Stimulated activated CD4-positive, alpha-beta T cell treated with anti-CD3 and anti-CD28 coated beads, Interleukin-12 subunit alpha, Interleukin-12 subunit beta, amount 100 ng/mL, for 24 hours (primary cell): Measurements from ENCODE around the gene BTBD6.

Experiments used
- DNase-seq, 2 experiments: peaks; one replicate each; pipeline ENCODE4 v3.0.0-alpha.2; 2020; ENCODE audit warnings: low read depth in 2 of 2

BTBD6 gene

GRCh38 chr14:105211086-105211757 is 37.1 kb upstream of the BTBD6 start:
- no peak for DNase-seq

GRCh38 chr14:105211758-105212089 is 36.6 kb upstream of the BTBD6 start:
- no peak for DNase-seq

GRCh38 chr14:105212541-105213300 is 35.6 kb upstream of the BTBD6 start:
- no peak for DNase-seq

- no peak for DNase-seq
Measured at GRCh38 chr14:105213361-105213760, 35.0 kb upstream of the BTBD6 start.

DNA sequence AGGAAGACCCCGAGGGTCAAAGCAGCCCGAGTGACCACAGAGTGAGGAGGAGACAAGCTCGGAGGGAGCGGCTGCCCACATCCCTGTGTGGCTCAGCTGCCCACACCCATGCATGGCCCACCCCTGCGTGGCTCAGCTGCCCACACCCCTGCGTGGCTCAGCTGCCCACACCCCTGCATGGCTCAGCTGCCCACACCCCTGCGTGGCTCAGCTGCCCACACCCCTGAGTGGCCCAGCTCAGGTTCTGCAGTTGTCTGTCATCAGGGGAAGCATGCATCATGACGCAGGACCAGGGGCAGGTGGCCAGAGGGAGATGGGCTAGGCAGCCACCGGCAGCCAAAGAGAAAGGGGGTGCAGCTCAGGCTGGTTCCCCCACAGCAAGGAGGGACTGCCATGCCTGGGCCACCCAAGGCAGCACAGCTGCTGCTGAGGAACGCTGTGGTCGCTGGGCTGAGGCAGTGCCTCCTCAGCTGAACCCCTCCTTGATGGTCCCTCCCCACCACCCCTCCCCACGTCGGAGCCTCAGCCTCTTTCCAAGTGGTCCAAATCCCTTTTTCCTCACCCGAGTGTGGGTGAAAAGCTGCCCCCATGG is 33.9 kb upstream of the BTBD6 start:
- no peak for DNase-seq

GRCh38 chr14:105215602-105216001 is 32.7 kb upstream of the BTBD6 start:
- DNase-seq = no peak

- no peak for DNase-seq
Measured at GRCh38 chr14:105216490-105217247, 31.7 kb upstream of the BTBD6 start.

- no peak for DNase-seq
Measured at GRCh38 chr14:105217774-105218173, 30.6 kb upstream of the BTBD6 start.

GRCh38 chr14:105218611-105219010 is 29.7 kb upstream of the BTBD6 start:
- DNase-seq = no peak

- no peak for DNase-seq
Measured at GRCh38 chr14:105219043-105219612, 29.2 kb upstream of the BTBD6 start.

- no peak for DNase-seq
Measured at GRCh38 chr14:105219753-105220152, 28.6 kb upstream of the BTBD6 start.

DNA sequence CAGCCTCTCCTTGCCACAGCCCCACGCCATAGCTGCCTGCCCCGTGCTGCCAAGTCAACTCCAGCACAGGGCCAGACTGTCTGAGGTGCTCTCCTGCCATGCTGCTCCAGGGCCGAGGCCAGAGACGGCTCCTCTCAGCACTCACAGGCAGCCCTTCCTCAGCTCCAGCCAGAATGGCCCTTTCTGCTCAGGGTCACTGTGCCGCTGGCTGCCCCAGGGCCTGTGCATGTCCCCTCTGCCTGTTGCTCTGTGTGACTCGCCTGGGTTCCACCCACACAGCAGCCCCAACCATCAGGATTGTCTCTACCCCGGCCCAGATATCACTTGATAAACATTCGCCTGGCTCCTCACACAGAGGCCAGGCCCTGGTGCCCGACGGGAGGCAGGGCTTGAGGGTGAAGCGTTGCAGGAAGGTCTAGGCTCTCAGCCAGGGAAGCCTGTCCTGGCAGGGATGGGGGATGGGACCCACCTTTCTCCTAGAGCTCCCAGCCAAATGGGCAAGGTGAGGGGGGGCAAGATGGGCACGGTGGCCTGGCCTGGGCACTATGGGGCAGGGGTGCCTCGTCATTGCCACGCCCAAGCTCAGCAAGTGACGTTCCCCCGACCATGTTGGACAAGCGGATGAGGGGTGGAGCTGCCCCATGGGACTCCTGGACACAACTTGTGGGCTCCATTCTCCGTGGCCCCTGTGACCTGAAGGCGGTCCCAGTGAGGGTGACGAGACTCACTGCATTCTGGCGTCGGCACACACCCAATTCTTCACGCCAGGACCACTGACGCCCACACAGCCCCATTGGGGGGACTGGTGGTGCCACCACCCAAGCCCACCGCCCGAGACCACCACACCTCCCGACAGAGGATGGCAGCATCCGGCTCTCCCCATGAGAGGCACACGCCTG is 27.4 kb upstream of the BTBD6 start:
- no peak for DNase-seq

- DNase-seq = no peak
Measured at GRCh38 chr14:105221598-105222178, 26.6 kb upstream of the BTBD6 start.

- no peak for DNase-seq
Measured at GRCh38 chr14:105223260-105223659, 25.1 kb upstream of the BTBD6 start.

DNA sequence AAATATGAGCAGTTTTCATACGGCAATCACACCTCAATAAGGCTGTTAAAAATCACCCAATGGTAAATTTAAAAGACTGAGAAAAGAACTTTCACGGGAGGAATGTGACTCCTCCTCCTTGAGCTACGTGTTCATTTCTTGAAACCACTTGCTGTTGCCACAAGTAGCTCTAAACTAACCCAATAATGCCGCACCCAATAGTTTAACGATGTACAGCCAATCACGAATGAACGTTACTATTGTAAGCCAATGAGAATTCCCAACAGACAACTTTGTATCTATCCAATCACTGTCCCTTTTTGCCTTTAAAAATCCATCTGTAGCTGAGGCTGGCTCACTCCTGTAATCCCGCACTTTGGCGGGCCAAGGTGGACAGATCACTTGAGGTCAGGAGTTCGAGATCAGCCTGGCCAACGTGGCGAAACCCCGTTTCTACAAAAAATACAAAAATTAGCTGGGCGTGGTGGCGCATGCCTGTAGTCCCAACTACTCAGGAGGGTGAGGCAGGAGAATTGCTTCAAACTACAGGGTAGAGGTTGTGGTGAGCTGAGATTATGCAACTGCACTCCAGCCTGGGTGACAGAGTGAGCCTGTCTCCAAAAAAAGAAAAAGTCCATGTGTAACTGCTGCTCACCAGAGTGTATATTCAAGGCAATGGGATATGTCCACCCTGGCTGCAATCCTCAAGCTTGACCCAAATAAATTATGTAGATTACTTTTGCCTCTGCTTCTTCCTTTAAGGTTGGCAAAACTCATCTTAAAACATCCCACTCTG is 24.4 kb upstream of the BTBD6 start:
- no peak for DNase-seq

DNA sequence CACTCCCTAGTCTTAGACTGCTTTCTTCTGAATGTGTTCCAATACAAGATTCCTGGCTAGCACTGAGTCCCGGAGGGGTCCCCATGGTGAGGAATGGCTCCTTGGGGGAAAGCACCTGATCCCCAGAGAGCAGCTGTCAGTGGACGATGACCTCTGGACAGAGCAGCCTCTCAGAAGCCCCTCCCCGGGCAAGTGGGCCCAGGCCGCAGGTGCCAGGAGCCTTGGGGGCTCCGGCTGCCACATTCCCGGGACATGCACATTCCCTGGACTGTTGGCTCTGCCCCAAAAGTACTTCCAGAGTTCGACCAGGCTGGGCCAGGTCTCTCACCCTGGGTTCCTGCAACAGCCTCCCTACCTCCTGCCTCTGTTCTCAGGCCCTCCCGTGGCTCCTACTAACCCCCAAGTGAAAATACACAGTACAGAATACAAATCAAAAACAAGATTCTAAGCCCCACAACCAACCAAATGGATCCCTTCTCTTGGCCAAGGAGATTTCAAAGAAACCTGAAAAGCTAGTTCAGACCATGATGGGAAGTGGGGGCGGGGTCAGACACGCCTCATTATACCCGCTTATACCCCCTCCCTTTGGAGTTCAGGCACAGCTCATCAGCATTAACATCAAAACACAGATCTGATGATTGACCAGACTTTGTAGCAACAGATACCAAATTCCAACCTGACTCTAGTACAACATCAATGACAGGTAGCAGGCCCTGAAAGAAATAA is 23.3 kb upstream of the BTBD6 start:
- DNase-seq = no peak

GRCh38 chr14:105226198-105226597 is 22.1 kb upstream of the BTBD6 start:
- DNase-seq = no peak

- DNase-seq = no peak
Measured at GRCh38 chr14:105227346-105227745, 21.0 kb upstream of the BTBD6 start.

DNA sequence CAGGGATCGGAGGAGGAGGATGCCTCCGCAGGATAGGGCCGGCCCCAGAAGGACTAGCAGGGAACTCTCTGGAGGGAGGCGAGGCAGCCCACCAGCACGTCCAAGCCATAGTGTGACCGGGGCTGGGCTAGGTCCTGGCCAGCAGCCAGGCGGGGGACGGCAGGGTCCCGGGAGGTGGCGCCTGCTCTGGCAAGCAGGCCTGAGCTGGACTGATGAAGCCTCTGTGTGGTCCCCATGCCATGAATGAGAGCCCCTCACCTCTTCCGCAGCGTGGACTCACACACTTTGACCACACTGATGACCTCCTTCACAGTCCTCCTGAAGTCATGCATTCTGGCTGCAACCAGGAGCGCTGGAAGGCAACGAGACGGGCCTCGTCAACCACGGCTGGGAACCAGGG is 19.8 kb upstream of the BTBD6 start:
- no peak for DNase-seq
